ENCODE data around the gene EEF1AKMT1. TPM values are rescaled to one million over a fixed set of nuclear protein-coding genes. Genes with fewer than 3 reads are reported as not detected.

Gene EEF1AKMT1
- total RNA-seq, 2 experiments from 2014 or later, result 7.9 TPM

Other genes starting within 250 kb of the EEF1AKMT1 start
- gene CRYL1, start 248.1 kb downstream of the EEF1AKMT1 start, total RNA-seq, result 10 to 100 TPM; 20.1 to 22.8 TPM
- gene IFT88, start 206.8 kb downstream of the EEF1AKMT1 start, total RNA-seq, result 1 to 10 TPM; 6.1 to 8.1 TPM
- gene IL17D, start 70.3 kb downstream of the EEF1AKMT1 start, total RNA-seq, result not detected
- 10 to 100 TPM; 16.4 to 16.8 TPM for gene XPO4, start 128.8 kb upstream of the EEF1AKMT1 start, total RNA-seq